IMR-90 (cell line): ENCODE results near the gene RAI1. TPM values are rescaled to one million over a fixed set of nuclear protein-coding genes. Genes with fewer than 3 reads are reported as not detected.

Experiments
- ATAC-seq: fragments of 200-7000 bp; cut with Tn5 transposase; 2 replicates; pipeline ENCODE4 v1.9.1; 2020; ENCODE audit warnings: low read depth, mild to moderate bottlenecking, moderate library complexity
- BruUV-seq: library from RNA; stranded (reverse); fragments of 400-500 nt; replicated peaks from 2 replicates; lab custom pipeline; 2021; lab: Mats Ljungman, UMichigan
- CTCF ChIA-PET: fragments of 300-600 bp; formaldehyde crosslinking; extraction: SDS; loops from one replicate; lab custom pipeline; 2021; ENCODE audit warnings: antibody characterized with exemption; lab: Yijun Ruan, JAX
- POLR2A ChIA-PET: fragments of 300-600 bp; sonication (Branson Sonifier 250); formaldehyde crosslinking; loops from one replicate; lab custom pipeline; 2022; ENCODE audit warnings: antibody characterized with exemption; ENCODE audit not compliant: unreplicated experiment; lab: Charles Lee
- DNase-seq: peaks from one replicate; pipeline ENCODE4 v3.0.0; 2013
- H2AFZ ChIP-seq: replicated peaks from 2 replicates; pipeline ENCODE3; 2013; ENCODE audit warnings: low read length, mild to moderate bottlenecking; ENCODE audit not compliant: poor library complexity
- H2AK5ac ChIP-seq: 2 replicates; pipeline ENCODE4 v1.6.1; 2013; ENCODE audit warnings: low read depth, low read length, inconsistent platforms
- H2AK9ac ChIP-seq: replicated peaks from 2 replicates; pipeline ENCODE3; 2013; ENCODE audit warnings: mild to moderate bottlenecking, low read depth, low read length, moderate library complexity; ENCODE audit not compliant: poor library complexity
- H2BK120ac ChIP-seq: 2 replicates; pipeline ENCODE4 v1.6.1; 2013; ENCODE audit warnings: low read depth, low read length, inconsistent platforms
- H2BK15ac ChIP-seq: 3 replicates; pipeline ENCODE4 v1.6.1; 2013; ENCODE audit warnings: low read depth, low read length, inconsistent platforms
- H2BK20ac ChIP-seq: 2 replicates; pipeline ENCODE4 v1.6.1; 2013; ENCODE audit warnings: low read depth, mild to moderate bottlenecking, inconsistent platforms, low read length, moderate library complexity
- H2BK5ac ChIP-seq: 2 replicates; pipeline ENCODE4 v1.6.1; 2013; ENCODE audit warnings: mild to moderate bottlenecking, low read depth, low read length, inconsistent platforms; ENCODE audit not compliant: poor library complexity, severe bottlenecking
- H3K14ac ChIP-seq: replicated peaks from 2 replicates; pipeline ENCODE4 v1.6.1; 2013; ENCODE audit warnings: low read depth, low read length, inconsistent platforms
- H3K18ac ChIP-seq: 2 replicates; pipeline ENCODE4 v1.6.1; 2013; ENCODE audit warnings: low read depth, low read length, control low read depth
- H3K23ac ChIP-seq: 2 replicates; pipeline ENCODE4 v1.6.1; 2013; ENCODE audit warnings: low read depth, low read length, inconsistent platforms
- H3K27ac ChIP-seq: 2 replicates; pipeline ENCODE4 v1.5.1; 2013; ENCODE audit warnings: mild to moderate bottlenecking, control low read depth, low read length; ENCODE audit not compliant: insufficient read depth
- H3K27me3 ChIP-seq: 2 replicates; pipeline ENCODE4 v1.6.1; 2013; ENCODE audit warnings: low read length; ENCODE audit not compliant: control insufficient read depth, insufficient read depth
- H3K36me3 ChIP-seq: 2 replicates; pipeline ENCODE4 v1.6.1; 2013; ENCODE audit warnings: low read length, mixed read lengths; ENCODE audit not compliant: control insufficient read depth, insufficient read depth
- H3K4ac ChIP-seq: 2 replicates; pipeline ENCODE4 v1.6.1; 2013; ENCODE audit warnings: low read depth, low read length, inconsistent platforms
- H3K4me1 ChIP-seq: 2 replicates; pipeline ENCODE4 v1.6.1; 2013; ENCODE audit warnings: low read length, mixed read lengths; ENCODE audit not compliant: control insufficient read depth, insufficient read depth
- H3K4me2 ChIP-seq: 2 replicates; pipeline ENCODE4 v1.6.1; 2013; ENCODE audit warnings: low read depth, mild to moderate bottlenecking, control low read depth, low read length, moderate library complexity
- H3K4me3 ChIP-seq: 2 replicates; pipeline ENCODE4 v1.5.1; 2013; ENCODE audit warnings: low read depth, mild to moderate bottlenecking, control low read depth, low read length, moderate library complexity; ENCODE audit not compliant: insufficient read depth
- H3K56ac ChIP-seq: 2 replicates; pipeline ENCODE4 v1.6.1; 2013; ENCODE audit warnings: low read length, inconsistent platforms; ENCODE audit not compliant: insufficient read depth; ENCODE audit errors: extremely low read depth
- H3K79me1 ChIP-seq, 2 experiments: 2 replicates each; pipeline ENCODE4 v1.6.1; 2013; ENCODE audit warnings: low read length in 2 of 2, inconsistent platforms in 1 of 2, low read depth in 1 of 2
- H3K9ac ChIP-seq: 2 replicates; pipeline ENCODE4 v1.6.1; 2013; ENCODE audit warnings: low read depth, low read length, control low read depth
- H3K9me1 ChIP-seq: 2 replicates; pipeline ENCODE4 v1.6.1; 2013; ENCODE audit warnings: low read length, inconsistent platforms; ENCODE audit not compliant: insufficient read depth
- H3K9me3 ChIP-seq: 2 replicates; pipeline ENCODE4 v1.6.1; 2013; ENCODE audit warnings: low read length; ENCODE audit not compliant: control insufficient read depth, insufficient read depth
- H4K20me1 ChIP-seq: 2 replicates; pipeline ENCODE4 v1.6.1; 2013; ENCODE audit warnings: low read length, inconsistent platforms; ENCODE audit not compliant: insufficient read depth
- H4K5ac ChIP-seq: 2 replicates; pipeline ENCODE4 v1.6.1; 2013; ENCODE audit warnings: mild to moderate bottlenecking, low read depth, low read length, control low read depth
- H4K8ac ChIP-seq, 2 experiments: 2 replicates each; pipeline ENCODE4 v1.6.1; 2013; ENCODE audit warnings: low read depth in 2 of 2, low read length in 2 of 2, control low read depth in 1 of 2, inconsistent platforms in 1 of 2
- H4K91ac ChIP-seq: 2 replicates; pipeline ENCODE4 v1.6.1; 2013; ENCODE audit warnings: low read depth, low read length, inconsistent platforms; ENCODE audit not compliant: insufficient read depth
- CTCF ChIP-seq: conservative IDR thresholded peaks from 2 replicates; pipeline ENCODE4 v1.5.1; 2012; ENCODE audit warnings: mild to moderate bottlenecking, low read depth, low read length, improper control_type of control experiment
- WGBS, 2 experiments: methylation state at CpG; one replicate each; pipeline versions ENCODE4 v1.1.5 to v1.1.7; 2013; ENCODE audit warnings: missing lambda C conversion rate in 2 of 2; ENCODE audit not compliant: insufficient read length in 1 of 2; ENCODE audit errors: extremely low coverage in 2 of 2; 5-methylcytosine and 5-hydroxymethylcytosine counted together
- dilution Hi-C: fragments of 300-500 bp; cut with HindIII; formaldehyde crosslinking; loops from one replicate; pipeline ENCODE4 v1.14.3; 2018; ENCODE audit warnings: low sequenced_read_pairs; ENCODE audit not compliant: unreplicated experiment
- in situ Hi-C: fragments of 300-500 bp; cut with MboI; formaldehyde crosslinking; loops from 3 replicates; pipeline ENCODE4 v1.14.3; 2019; ENCODE audit warnings: low sequenced_read_pairs, inconsistent platforms, mixed read lengths
- intact Hi-C: fragments of 100-400 bp; cut with micrococcal nuclease; formaldehyde crosslinking; loops from 2 replicates; pipeline ENCODE4 v1.10.0; 2022
- polyA plus RNA-seq, 3 experiments: library from polyadenylated mRNA; depleted of rRNA; stranded (reverse); fragments of >200 nt; gene quantifications; 2 replicates each; pipeline ENCODE4 v1.2.3, GENCODE V29; 2012; ENCODE audit warnings: low replicate concordance in 1 of 3
- total RNA-seq: library from RNA; depleted of rRNA; stranded (reverse); fragments of >200 nt; gene quantifications from 2 replicates; pipeline ENCODE4 v1.2.3, GENCODE V29; 2012

Gene RAI1
- total and polyA plus RNA-seq, 2 of the 4 experiments (the other 2 are of a cell fraction): 1.8 to 10.5 TPM

GRCh38 chr17:17810084-17810894, 129.0 kb downstream of the RAI1 start:
- no peak overlapping the region for H3K56ac ChIP-seq
- peaks cover 64% of the 10 kb centered on the region for H3K36me3 ChIP-seq
- H3K9me1 ChIP-seq: no peaks in the 10 kb centered on the region
- no peak overlapping the region for H3K23ac ChIP-seq
- no peak overlapping the region for H2BK15ac ChIP-seq
- ChIA-PET CTCF (no interaction called here), POLR2A (no interaction called here)
- H3K4me3 ChIP-seq: no peak overlapping the region
- BruUV-seq: no TSS peak
- WGBS, 2 experiments: 62% methylated on average over 39 of the region's 68 CpGs; no CpG with 5 or more reads in 1 of the 2 experiments
- no peak overlapping the region for H2AK9ac ChIP-seq
- no peak overlapping the region for H3K18ac ChIP-seq
- no peak overlapping the region for H4K8ac ChIP-seq
- intact Hi-C loops: no loop called here
- no peak for ATAC-seq
- no peak overlapping the region for H2BK5ac ChIP-seq
- H3K4me1 ChIP-seq: peaks cover 11% of the 10 kb centered on the region
- H2BK120ac ChIP-seq: no peak overlapping the region
- no peak overlapping the region for H2AK5ac ChIP-seq
- peaks cover 57% of the 10 kb centered on the region for H4K20me1 ChIP-seq
- no peak for DNase-seq
- no peak overlapping the region for H4K5ac ChIP-seq
- no peak overlapping the region for H3K14ac ChIP-seq
- H3K4me2 ChIP-seq: no peak overlapping the region
- H3K9me3 ChIP-seq: no peaks in the 10 kb centered on the region
- H4K91ac ChIP-seq: no peak overlapping the region
- no peak overlapping the region for H2BK20ac ChIP-seq
- in situ Hi-C loops: no loop called here
- H3K27me3 ChIP-seq: no peaks in the 10 kb centered on the region
- no peak overlapping the region for H3K4ac ChIP-seq
- dilution Hi-C loops: no loop called here
- H3K9ac ChIP-seq: no peak overlapping the region
- TF ChIP-seq CTCF: no peak
- peaks cover 6 to 41% of the 10 kb centered on the region in 2 experiments; a peak in 2 of 4 replicates for H3K79me1 ChIP-seq
- H2AFZ ChIP-seq: no peak overlapping the region
- H3K27ac ChIP-seq: no peak overlapping the region
